Gastroesophageal sphincter (tissue), 4 donors: ENCODE results near the gene DCTN5. TPM values are rescaled to one million over a fixed set of nuclear protein-coding genes. Genes with fewer than 3 reads are reported as not detected.

ENCODE experiments used
- ATAC-seq: fragments of 150-250 bp; one replicate; pipeline ENCODE4 v1.9.1; 2016; ENCODE audit warnings: mild to moderate bottlenecking, moderate library complexity
- H3K27ac ChIP-seq, 4 donors: fragments of 200-600 bp; sonication (generic) in 3 of 4; 1 replicate in 3 of 4; 2 replicates in 1 of 4; pipeline ENCODE4 v1.5.1; 2016 to 2019
- H3K27me3 ChIP-seq: fragments of 200-600 bp; sonication (generic); one replicate; pipeline ENCODE4 v1.5.1; 2019
- H3K36me3 ChIP-seq, 2 donors: fragments of 200-600 bp; sonication (generic); one replicate each; pipeline ENCODE4 v1.5.1; 2019; ENCODE audit warnings: control low read depth in 1 of 2
- H3K4me1 ChIP-seq, 3 donors: fragments of 200-600 bp; sonication (generic); 1 replicate in 2 of 3; 2 replicates in 1 of 3; pipeline ENCODE4 v1.5.1; 2016 to 2019; ENCODE audit warnings: control low read depth in 2 of 3
- H3K4me3 ChIP-seq, 2 donors: fragments of 200-600 bp; sonication (generic); one replicate each; pipeline ENCODE4 v1.5.1; 2019; ENCODE audit warnings: mild to moderate bottlenecking in 1 of 2, moderate library complexity in 1 of 2
- H3K9me3 ChIP-seq, 3 donors: fragments of 200-600 bp; sonication (generic); one replicate each; pipeline ENCODE4 v1.5.1; 2017 to 2019; ENCODE audit warnings: control low read depth in 2 of 3
- EP300 ChIP-seq: sonication (generic); formaldehyde crosslinking; IDR thresholded peaks from one replicate; pipeline ENCODE4 v1.6.1; 2017; ENCODE audit warnings: antibody characterized with exemption, mild to moderate bottlenecking
- POLR2A ChIP-seq, 2 donors: fragments of 450-650 bp; IDR thresholded peaks; one replicate each; pipeline ENCODE4 v1.6.1; 2017; ENCODE audit warnings: antibody characterized with exemption in 2 of 2, mild to moderate bottlenecking in 2 of 2, moderate library complexity in 1 of 2
- POLR2AphosphoS5 ChIP-seq: sonication (generic); formaldehyde crosslinking; IDR thresholded peaks from one replicate; pipeline ENCODE4 v1.6.1; 2017; ENCODE audit warnings: antibody characterized with exemption
- WGBS, 2 donors: methylation state at CpG; one replicate each; pipeline ENCODE4 v1.1.5; 2018; ENCODE audit warnings: low coverage in 1 of 2; 5-methylcytosine and 5-hydroxymethylcytosine counted together
- total RNA-seq, 4 donors: library from RNA; depleted of rRNA; stranded (reverse); fragments of >200 nt; gene quantifications; one replicate each; pipeline ENCODE4 v1.1.0, GENCODE V29; 2016
- TF ChIP-seq, protein P1 (sequence below), 4 experiments: fragments of 200-600 bp in 2 of 4; fragments of 450-650 bp in 2 of 4; sonication (generic) in 1 of 4; IDR thresholded peaks; one replicate each; pipeline ENCODE4 v1.5.1; 2017 to 2019; ENCODE audit warnings: antibody characterized with exemption in 4 of 4, mild to moderate bottlenecking in 2 of 4, moderate library complexity in 2 of 4

The DCTN5 gene
- total RNA-seq, 4 donors from 2014 or later = 39.4 to 76.1 (median 57.6) TPM

DNA sequence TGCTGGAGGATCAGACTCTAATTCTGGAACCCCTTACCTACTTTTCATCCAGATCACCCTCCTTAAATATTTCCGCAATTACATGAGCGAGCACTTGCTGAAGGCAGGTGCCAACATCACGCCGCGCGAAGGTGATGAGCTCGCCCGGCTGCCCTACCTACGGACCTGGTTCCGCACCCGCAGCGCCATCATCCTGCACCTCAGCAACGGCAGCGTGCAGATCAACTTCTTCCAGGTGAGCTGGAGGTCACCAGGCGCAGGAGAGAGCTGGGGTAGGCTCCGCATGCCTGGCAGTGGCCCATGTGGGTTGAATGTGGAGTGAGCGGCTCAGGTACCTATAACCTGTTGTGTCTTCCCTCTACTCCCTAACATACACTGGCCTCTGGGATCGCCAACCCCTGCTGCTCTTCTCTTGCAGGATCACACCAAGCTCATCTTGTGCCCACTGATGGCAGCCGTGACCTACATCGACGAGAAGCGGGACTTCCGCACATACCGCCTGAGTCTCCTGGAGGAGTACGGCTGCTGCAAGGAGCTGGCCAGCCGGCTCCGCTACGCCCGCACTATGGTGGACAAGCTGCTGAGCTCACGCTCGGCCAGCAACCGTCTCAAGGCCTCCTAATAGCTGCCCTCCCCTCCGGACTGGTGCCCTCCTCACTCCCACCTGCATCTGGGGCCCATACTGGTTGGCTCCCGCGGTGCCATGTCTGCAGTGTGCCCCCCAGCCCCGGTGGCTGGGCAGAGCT is 48.3 kb downstream of the DCTN5 start:
- no peaks in the 10 kb centered on the region for H3K9me3 ChIP-seq
- H3K4me1 ChIP-seq = peaks cover 0 to 4% (median 0%) of the 10 kb centered on the region in 3 donors
- H3K36me3 ChIP-seq = peaks cover 0 to 64% of the 10 kb centered on the region in 2 donors
- H3K4me3 ChIP-seq = no peak overlapping the region
- WGBS, 2 donors = 95 to 98% methylated on average over 7 to 17 of the region's 36 CpGs
- TF ChIP-seq POLR2A (IDR thresholded peaks at IDR 0.05) (no peak), EP300 (no peak), POLR2AphosphoS5 (no peak)
- TF ChIP-seq, protein P1, sequence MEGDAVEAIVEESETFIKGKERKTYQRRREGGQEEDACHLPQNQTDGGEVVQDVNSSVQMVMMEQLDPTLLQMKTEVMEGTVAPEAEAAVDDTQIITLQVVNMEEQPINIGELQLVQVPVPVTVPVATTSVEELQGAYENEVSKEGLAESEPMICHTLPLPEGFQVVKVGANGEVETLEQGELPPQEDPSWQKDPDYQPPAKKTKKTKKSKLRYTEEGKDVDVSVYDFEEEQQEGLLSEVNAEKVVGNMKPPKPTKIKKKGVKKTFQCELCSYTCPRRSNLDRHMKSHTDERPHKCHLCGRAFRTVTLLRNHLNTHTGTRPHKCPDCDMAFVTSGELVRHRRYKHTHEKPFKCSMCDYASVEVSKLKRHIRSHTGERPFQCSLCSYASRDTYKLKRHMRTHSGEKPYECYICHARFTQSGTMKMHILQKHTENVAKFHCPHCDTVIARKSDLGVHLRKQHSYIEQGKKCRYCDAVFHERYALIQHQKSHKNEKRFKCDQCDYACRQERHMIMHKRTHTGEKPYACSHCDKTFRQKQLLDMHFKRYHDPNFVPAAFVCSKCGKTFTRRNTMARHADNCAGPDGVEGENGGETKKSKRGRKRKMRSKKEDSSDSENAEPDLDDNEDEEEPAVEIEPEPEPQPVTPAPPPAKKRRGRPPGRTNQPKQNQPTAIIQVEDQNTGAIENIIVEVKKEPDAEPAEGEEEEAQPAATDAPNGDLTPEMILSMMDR (IDR thresholded peaks at IDR 0.05) = no peak
- no peak for ATAC-seq
- H3K27ac ChIP-seq = no peak overlapping the region
- no peaks in the 10 kb centered on the region for H3K27me3 ChIP-seq

DNA sequence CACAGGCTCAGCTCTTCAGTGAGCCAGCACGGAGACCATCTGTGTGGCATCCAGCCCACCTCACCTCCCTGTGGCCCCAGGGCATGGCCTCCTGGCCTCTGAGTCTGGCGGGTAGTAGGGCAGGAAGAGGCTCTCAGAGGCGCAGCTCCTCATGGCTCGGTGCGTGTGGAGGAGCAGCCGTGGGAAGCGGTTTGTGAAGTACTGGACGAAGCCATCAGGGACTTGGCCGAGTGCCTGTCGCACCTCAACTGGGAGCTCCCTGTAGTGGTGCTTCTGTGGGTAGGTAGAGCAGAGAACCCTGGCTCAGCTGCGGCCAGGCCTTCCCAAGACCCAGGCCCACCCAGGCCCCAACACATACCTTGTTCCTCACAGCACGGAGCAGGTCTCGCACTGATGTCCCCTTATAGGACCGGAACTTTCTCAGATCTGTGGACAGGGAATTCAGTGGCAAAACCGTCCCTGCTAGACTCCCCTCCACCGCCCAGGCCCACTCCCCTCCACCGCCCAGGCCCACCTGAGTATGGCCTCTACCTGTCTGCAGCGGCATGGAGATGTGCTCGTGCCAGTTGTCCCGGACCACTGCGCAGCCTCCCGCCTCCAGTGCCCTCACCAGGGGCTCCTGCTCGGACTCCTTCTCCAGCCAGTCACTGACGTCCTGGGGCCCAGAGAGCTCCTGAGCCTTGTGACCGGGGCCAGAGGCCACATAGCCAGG is 49.7 kb downstream of the DCTN5 start:
- no peak for ATAC-seq
- 100% methylated on average over 5 of the region's 25 CpGs; no CpG with 5 or more reads in 1 of the 2 donors for WGBS, 2 donors
- Histone ChIP-seq H3K9me3 (no peaks in the 10 kb centered on the region), H3K27ac (no peak overlapping the region), H3K4me1 (peaks cover 0 to 10% (median 0%) of the 10 kb centered on the region in 3 donors), H3K4me3 (no peak overlapping the region), H3K36me3 (peaks cover 0 to 55% of the 10 kb centered on the region in 2 donors), H3K27me3 (no peaks in the 10 kb centered on the region)
- no peak for TF ChIP-seq POLR2A (IDR thresholded peaks at IDR 0.05)
- TF ChIP-seq EP300 = no peak
- TF ChIP-seq, protein P1 (IDR thresholded peaks at IDR 0.05) = no peak
- TF ChIP-seq POLR2AphosphoS5 = no peak

DNA sequence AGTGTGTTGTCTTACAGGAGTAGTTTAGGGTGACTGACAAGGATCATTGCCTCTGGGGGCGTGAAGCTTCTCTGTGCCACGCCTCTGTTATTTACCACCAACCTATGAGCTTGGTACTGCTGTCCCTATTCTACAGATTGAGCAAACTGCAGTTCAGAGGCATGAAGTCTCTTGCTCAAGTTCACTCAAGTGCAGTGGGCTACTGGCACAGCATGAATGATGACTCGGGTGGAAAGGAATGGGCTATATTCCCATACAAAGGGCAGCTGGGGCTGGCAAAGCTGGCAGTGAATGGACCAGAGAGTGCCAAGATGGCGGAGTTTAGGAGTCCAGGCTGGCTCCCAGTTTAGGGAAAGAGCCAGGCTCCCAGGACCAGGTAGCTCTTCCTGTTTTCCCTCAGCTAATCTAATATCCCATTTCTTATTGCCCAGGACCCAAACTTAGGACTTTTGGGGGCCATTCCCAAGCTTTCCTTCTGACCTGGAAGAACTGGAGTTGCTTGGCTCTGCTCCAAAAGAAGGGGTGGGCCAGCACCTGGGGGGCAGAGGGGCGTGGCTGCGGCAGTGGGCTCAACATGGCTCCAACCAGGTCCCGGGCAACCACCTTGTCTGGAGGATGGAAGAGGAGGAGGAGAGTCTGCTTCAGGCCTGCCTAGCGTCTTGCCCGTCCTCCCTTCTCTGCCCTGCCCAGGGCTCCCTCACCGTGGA is 50.4 kb downstream of the DCTN5 start:
- no peaks in the 10 kb centered on the region for H3K27me3 ChIP-seq
- no peak overlapping the region for H3K27ac ChIP-seq
- TF ChIP-seq POLR2A (IDR thresholded peaks at IDR 0.05) = no peak
- no peak overlapping the region for H3K4me3 ChIP-seq
- peaks cover 0 to 10% (median 0%) of the 10 kb centered on the region in 3 donors for H3K4me1 ChIP-seq
- 72% methylated on average over 2 of the region's 10 CpGs; no CpG with 5 or more reads in 1 of the 2 donors for WGBS, 2 donors
- no peaks in the 10 kb centered on the region for H3K9me3 ChIP-seq
- no peak for ATAC-seq
- H3K36me3 ChIP-seq = peaks cover 0 to 48% of the 10 kb centered on the region in 2 donors

DNA sequence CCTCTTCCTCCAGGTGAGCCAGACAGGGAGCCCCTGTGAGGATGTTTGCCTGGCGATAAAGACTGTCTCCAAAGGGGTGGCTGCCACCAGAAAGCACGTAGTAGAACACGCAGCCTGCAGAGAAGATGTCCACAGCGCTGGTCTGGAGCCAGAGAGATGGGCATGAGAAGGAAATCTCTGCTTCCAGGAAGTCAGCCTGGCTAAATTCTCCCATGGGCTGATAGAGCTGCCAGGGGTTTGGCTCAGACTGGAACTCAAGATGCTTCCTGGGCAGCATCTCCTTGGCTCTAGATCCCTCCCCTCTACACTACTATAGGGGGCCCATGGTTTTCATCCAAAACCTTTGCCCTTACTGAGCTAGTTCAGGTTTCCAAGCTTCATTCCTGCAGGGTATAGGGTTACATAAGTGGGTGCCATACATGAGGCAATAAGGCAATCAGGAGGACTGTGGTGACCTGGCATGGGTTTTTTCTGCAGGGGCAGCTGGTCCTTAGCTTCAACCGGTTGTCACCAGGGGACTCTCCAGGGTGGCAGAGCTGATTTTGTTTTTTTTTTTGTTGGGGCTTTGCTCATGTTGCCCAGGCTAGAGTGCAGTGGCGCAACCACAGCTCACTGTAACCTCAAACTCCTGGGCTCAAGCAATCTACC is 51.0 kb downstream of the DCTN5 start:
- Histone ChIP-seq H3K4me1 (peaks cover 0 to 10% (median 0%) of the 10 kb centered on the region in 3 donors), H3K4me3 (no peak overlapping the region), H3K9me3 (no peaks in the 10 kb centered on the region), H3K36me3 (peaks cover 0 to 41% of the 10 kb centered on the region in 2 donors), H3K27ac (no peak overlapping the region), H3K27me3 (no peaks in the 10 kb centered on the region)
- TF ChIP-seq POLR2A (IDR thresholded peaks at IDR 0.05) (no peak), POLR2AphosphoS5 (no peak)
- TF ChIP-seq, protein P1 (IDR thresholded peaks at IDR 0.05) = no peak
- 79% methylated on average over 4 of the region's 6 CpGs; no CpG with 5 or more reads in 1 of the 2 donors for WGBS, 2 donors
- no peak for ATAC-seq

DNA sequence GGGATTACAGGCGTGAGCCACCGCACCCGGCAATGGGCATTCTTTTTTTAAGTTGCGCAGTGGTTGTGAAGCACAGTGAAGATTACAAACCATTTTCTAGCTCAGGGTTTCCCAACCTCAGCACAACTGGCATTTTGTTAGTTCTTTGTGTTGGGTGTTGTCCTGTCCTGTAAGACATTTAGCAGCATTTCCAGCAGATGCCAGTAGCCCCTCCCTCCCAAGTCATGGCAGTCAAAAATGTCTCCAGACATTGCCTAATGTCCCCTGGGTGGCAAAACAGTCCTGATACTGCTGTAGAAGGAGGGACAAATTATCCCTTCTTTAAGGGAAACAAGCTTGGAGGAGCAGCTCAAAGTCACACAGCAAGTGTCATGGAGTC is 53.0 kb downstream of the DCTN5 start:
- peaks cover 0 to 10% (median 0%) of the 10 kb centered on the region in 3 donors for H3K4me1 ChIP-seq
- H3K27ac ChIP-seq = no peak overlapping the region
- no peak for ATAC-seq
- no peak overlapping the region for H3K4me3 ChIP-seq
- 94 to 100% methylated on average over 1 to 3 of the region's 4 CpGs for WGBS, 2 donors
- no peaks in the 10 kb centered on the region for H3K9me3 ChIP-seq
- TF ChIP-seq, protein P1 (IDR thresholded peaks at IDR 0.05) = no peak
- TF ChIP-seq POLR2AphosphoS5 = no peak
- no peak for TF ChIP-seq POLR2A (IDR thresholded peaks at IDR 0.05)
- no peak for TF ChIP-seq EP300
- H3K36me3 ChIP-seq = peaks cover 0 to 22% of the 10 kb centered on the region in 2 donors
- peaks cover 7% of the 10 kb centered on the region for H3K27me3 ChIP-seq
